ENCODE results near the gene FAM234A. TPM values are rescaled to one million over a fixed set of nuclear protein-coding genes. Genes with fewer than 3 reads are reported as not detected.

FAM234A gene
- total and polyA plus RNA-seq, 4 donors: 24.1 to 39.7 (median 27.8) TPM

GRCh38 chr16:247027-247426, 12.4 kb downstream of the FAM234A start:
- peaks cover 0 to 8% (median under 1%) of the 10 kb centered on the region in 4 donors for H3K36me3 ChIP-seq (ENCODE audit: control insufficient read depth in 4 of 4, insufficient read depth in 3 of 4, low read depth in 1 of 4, low read length in 3 of 4)
- H3K9ac ChIP-seq (ENCODE audit: low read depth in 1 of 2, low read length in 2 of 2): no peak overlapping the region
- no peaks in the 10 kb centered on the region for H3K9me3 ChIP-seq (ENCODE audit: control insufficient read depth in 4 of 4, low read length in 3 of 4)
- 95% methylated on average over 12 of the region's 12 CpGs for WGBS
- no peak overlapping the region for H3K4me3 ChIP-seq (ENCODE audit: low read depth in 1 of 3, low read length in 3 of 3)
- H3K27me3 ChIP-seq (ENCODE audit: control insufficient read depth in 4 of 4, insufficient read depth in 4 of 4, low read length in 3 of 4): no peaks in the 10 kb centered on the region
- TF ChIP-seq EGR1 (IDR thresholded peaks at IDR 0.05; ENCODE audit: low read depth in 2 of 2): no peak
- no peak for TF ChIP-seq JUND (IDR thresholded peaks at IDR 0.05)
- TF ChIP-seq TAF1 (conservative IDR thresholded peaks at IDR 0.05): no peak
- TF ChIP-seq, protein P1, sequence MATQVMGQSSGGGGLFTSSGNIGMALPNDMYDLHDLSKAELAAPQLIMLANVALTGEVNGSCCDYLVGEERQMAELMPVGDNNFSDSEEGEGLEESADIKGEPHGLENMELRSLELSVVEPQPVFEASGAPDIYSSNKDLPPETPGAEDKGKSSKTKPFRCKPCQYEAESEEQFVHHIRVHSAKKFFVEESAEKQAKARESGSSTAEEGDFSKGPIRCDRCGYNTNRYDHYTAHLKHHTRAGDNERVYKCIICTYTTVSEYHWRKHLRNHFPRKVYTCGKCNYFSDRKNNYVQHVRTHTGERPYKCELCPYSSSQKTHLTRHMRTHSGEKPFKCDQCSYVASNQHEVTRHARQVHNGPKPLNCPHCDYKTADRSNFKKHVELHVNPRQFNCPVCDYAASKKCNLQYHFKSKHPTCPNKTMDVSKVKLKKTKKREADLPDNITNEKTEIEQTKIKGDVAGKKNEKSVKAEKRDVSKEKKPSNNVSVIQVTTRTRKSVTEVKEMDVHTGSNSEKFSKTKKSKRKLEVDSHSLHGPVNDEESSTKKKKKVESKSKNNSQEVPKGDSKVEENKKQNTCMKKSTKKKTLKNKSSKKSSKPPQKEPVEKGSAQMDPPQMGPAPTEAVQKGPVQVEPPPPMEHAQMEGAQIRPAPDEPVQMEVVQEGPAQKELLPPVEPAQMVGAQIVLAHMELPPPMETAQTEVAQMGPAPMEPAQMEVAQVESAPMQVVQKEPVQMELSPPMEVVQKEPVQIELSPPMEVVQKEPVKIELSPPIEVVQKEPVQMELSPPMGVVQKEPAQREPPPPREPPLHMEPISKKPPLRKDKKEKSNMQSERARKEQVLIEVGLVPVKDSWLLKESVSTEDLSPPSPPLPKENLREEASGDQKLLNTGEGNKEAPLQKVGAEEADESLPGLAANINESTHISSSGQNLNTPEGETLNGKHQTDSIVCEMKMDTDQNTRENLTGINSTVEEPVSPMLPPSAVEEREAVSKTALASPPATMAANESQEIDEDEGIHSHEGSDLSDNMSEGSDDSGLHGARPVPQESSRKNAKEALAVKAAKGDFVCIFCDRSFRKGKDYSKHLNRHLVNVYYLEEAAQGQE (IDR thresholded peaks at IDR 0.05): no peak
- TF ChIP-seq SP1 (IDR thresholded peaks at IDR 0.05): no peak
- TF ChIP-seq ATF3 (IDR thresholded peaks at IDR 0.05): no peak
- TF ChIP-seq FOXA2 (IDR thresholded peaks at IDR 0.05): no peak
- no peak for TF ChIP-seq GABPA (IDR thresholded peaks at IDR 0.05 in 1 of 2, conservative IDR thresholded peaks at IDR 0.05 in 1 of 2)
- TF ChIP-seq YY1 (IDR thresholded peaks at IDR 0.05): no peak
- TF ChIP-seq RXRA (IDR thresholded peaks at IDR 0.05): no peak
- TF ChIP-seq RAD21 (IDR thresholded peaks at IDR 0.05): no peak
- peaks cover 0 to under 1% (median 0%) of the 10 kb centered on the region in 4 donors for H3K4me1 ChIP-seq (ENCODE audit: control insufficient read depth in 4 of 4, insufficient read depth in 4 of 4, low read length in 3 of 4)
- H3K27ac ChIP-seq (ENCODE audit: low read depth in 1 of 2, low read length in 2 of 2): no peak overlapping the region
- DNase-seq (ENCODE audit: low spot score): no peak

GRCh38 chr16:249431-249830, 14.8 kb downstream of the FAM234A start:
- Histone ChIP-seq H3K4me1 (ENCODE audit: control insufficient read depth in 4 of 4, insufficient read depth in 4 of 4, low read length in 3 of 4) (peaks cover 0 to 3% (median 0%) of the 10 kb centered on the region in 4 donors), H3K27me3 (ENCODE audit: control insufficient read depth in 4 of 4, insufficient read depth in 4 of 4, low read length in 3 of 4) (no peaks in the 10 kb centered on the region), H3K9ac (ENCODE audit: low read depth in 1 of 2, low read length in 2 of 2) (no peak overlapping the region), H3K9me3 (ENCODE audit: control insufficient read depth in 4 of 4, low read length in 3 of 4) (no peaks in the 10 kb centered on the region), H3K36me3 (ENCODE audit: control insufficient read depth in 4 of 4, insufficient read depth in 3 of 4, low read depth in 1 of 4, low read length in 3 of 4) (peaks cover 0 to 13% (median 3%) of the 10 kb centered on the region in 4 donors), H3K27ac (ENCODE audit: low read depth in 1 of 2, low read length in 2 of 2) (no peak overlapping the region), H3K4me3 (ENCODE audit: low read depth in 1 of 3, low read length in 3 of 3) (no peak overlapping the region)
- 92% methylated on average over 12 of the region's 12 CpGs for WGBS
- TF ChIP-seq ZBTB33 (IDR thresholded peaks at IDR 0.05): no peak
- no peak for DNase-seq (ENCODE audit: low spot score)

Data from liver (tissue), 9 donors.